Stomach (tissue), 4 donors: ENCODE measurements around the gene ENDOD1.

Source experiments
- EP300 ChIP-seq: sonication (generic); formaldehyde crosslinking; IDR thresholded peaks from one replicate; pipeline ENCODE4 v1.6.1; 2017; ENCODE audit warnings: antibody characterized with exemption
- POLR2A ChIP-seq, 4 donors: fragments of 450-650 bp; IDR thresholded peaks; one replicate each; pipeline ENCODE4 v1.6.1; 2016; ENCODE audit warnings: antibody characterized with exemption in 4 of 4, control low read depth in 2 of 4, mild to moderate bottlenecking in 1 of 4, moderate library complexity in 1 of 4
- TF ChIP-seq, protein P1 (sequence below), 7 experiments: fragments of 450-650 bp in 4 of 7; fragments of 200-600 bp in 3 of 7; sonication (generic) in 3 of 7; IDR thresholded peaks; one replicate each; pipeline ENCODE4 v1.5.1; 2016 to 2019; ENCODE audit warnings: antibody characterized with exemption in 7 of 7, control low read depth in 2 of 7, mild to moderate bottlenecking in 1 of 7

- TF ChIP-seq, protein P1, sequence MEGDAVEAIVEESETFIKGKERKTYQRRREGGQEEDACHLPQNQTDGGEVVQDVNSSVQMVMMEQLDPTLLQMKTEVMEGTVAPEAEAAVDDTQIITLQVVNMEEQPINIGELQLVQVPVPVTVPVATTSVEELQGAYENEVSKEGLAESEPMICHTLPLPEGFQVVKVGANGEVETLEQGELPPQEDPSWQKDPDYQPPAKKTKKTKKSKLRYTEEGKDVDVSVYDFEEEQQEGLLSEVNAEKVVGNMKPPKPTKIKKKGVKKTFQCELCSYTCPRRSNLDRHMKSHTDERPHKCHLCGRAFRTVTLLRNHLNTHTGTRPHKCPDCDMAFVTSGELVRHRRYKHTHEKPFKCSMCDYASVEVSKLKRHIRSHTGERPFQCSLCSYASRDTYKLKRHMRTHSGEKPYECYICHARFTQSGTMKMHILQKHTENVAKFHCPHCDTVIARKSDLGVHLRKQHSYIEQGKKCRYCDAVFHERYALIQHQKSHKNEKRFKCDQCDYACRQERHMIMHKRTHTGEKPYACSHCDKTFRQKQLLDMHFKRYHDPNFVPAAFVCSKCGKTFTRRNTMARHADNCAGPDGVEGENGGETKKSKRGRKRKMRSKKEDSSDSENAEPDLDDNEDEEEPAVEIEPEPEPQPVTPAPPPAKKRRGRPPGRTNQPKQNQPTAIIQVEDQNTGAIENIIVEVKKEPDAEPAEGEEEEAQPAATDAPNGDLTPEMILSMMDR (IDR thresholded peaks at IDR 0.05), result no peak
- TF ChIP-seq EP300 (no peak), POLR2A (IDR thresholded peaks at IDR 0.05) (no peak)
These were observed 14.1 kb downstream of the ENDOD1 start for GRCh38 chr11:95103701-95104100.
